ENCODE results near the gene GPHB5.

Gene GPHB5

GRCh38 chr14:63273717-63274655 lies 44.7 kb downstream of the GPHB5 start:
- TF ChIP-seq, protein P1, sequence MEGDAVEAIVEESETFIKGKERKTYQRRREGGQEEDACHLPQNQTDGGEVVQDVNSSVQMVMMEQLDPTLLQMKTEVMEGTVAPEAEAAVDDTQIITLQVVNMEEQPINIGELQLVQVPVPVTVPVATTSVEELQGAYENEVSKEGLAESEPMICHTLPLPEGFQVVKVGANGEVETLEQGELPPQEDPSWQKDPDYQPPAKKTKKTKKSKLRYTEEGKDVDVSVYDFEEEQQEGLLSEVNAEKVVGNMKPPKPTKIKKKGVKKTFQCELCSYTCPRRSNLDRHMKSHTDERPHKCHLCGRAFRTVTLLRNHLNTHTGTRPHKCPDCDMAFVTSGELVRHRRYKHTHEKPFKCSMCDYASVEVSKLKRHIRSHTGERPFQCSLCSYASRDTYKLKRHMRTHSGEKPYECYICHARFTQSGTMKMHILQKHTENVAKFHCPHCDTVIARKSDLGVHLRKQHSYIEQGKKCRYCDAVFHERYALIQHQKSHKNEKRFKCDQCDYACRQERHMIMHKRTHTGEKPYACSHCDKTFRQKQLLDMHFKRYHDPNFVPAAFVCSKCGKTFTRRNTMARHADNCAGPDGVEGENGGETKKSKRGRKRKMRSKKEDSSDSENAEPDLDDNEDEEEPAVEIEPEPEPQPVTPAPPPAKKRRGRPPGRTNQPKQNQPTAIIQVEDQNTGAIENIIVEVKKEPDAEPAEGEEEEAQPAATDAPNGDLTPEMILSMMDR (IDR thresholded peaks at IDR 0.05; ENCODE audit: insufficient read depth, low read depth, low read length, missing control alignments), result no peak
- no peak overlapping the region for H3K4me3 ChIP-seq (ENCODE audit: low read depth, low read length)
- no peak for DNase-seq (ENCODE audit: low read depth)

- H3K4me3 ChIP-seq (ENCODE audit: low read depth, low read length), result no peak overlapping the region
- no peak for DNase-seq (ENCODE audit: low read depth)
- TF ChIP-seq, protein P1 (IDR thresholded peaks at IDR 0.05; ENCODE audit: insufficient read depth, low read depth, low read length, missing control alignments), result no peak
These were observed 45.6 kb downstream of the GPHB5 start for GRCh38 chr14:63273129-63273528.

GRCh38 chr14:63269561-63270225 lies 49.0 kb downstream of the GPHB5 start:
- TF ChIP-seq, protein P1 (IDR thresholded peaks at IDR 0.05; ENCODE audit: insufficient read depth, low read depth, low read length, missing control alignments), result no peak

DNA sequence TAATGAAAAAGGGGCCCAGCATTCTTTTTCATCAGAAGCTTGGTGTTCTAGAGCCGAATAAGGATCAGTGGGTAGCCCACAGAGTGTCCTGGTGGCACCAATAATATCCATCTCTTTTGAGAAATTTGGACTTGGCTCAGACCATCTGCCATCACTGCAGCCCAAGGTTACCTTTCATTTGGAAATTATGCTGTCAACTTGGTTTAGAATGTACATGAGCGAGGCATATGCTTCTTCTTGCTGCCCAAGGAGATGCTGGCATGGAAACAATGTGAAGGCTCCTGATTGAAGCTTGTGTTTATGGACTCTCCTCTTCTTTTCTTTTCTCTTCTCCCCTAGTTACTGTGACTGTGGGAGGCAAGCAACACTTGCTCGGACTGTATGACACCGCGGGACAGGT lies 50.0 kb downstream of the GPHB5 start:
- no peak overlapping the region for H3K4me3 ChIP-seq (ENCODE audit: low read depth, low read length)
- DNase-seq (ENCODE audit: low read depth), result no peak
- TF ChIP-seq, protein P1 (IDR thresholded peaks at IDR 0.05; ENCODE audit: insufficient read depth, low read depth, low read length, missing control alignments), result no peak

More at GRCh38 chr14:63269561-63270225, 49.0 kb downstream of the GPHB5 start:
- no peak for DNase-seq (ENCODE audit: low read depth)
- H3K4me3 ChIP-seq (ENCODE audit: low read depth, low read length), result no peak overlapping the region

DNA sequence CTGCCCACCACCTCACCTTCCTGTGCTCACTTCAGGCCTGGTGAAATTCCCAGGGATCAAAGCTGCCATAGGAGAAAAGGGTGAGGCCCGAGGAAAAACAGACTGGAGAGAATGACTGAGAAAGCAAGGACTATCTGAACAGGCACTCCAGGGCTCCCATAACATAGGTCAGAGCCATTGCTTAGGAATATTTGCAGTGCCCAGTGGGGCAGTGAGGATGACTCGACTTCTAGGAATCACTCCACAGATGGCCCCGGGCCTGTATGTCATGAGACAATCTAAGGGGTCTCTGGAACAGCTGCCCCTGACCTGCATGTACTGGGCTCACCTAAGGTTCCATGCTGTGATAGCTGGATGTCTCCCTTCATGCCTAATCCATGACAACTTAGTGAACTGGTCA lies 51.6 kb downstream of the GPHB5 start:
- TF ChIP-seq, protein P1 (IDR thresholded peaks at IDR 0.05; ENCODE audit: insufficient read depth, low read depth, low read length, missing control alignments), result no peak
- no peak overlapping the region for H3K4me3 ChIP-seq (ENCODE audit: low read depth, low read length)
- no peak for DNase-seq (ENCODE audit: low read depth)

DNA sequence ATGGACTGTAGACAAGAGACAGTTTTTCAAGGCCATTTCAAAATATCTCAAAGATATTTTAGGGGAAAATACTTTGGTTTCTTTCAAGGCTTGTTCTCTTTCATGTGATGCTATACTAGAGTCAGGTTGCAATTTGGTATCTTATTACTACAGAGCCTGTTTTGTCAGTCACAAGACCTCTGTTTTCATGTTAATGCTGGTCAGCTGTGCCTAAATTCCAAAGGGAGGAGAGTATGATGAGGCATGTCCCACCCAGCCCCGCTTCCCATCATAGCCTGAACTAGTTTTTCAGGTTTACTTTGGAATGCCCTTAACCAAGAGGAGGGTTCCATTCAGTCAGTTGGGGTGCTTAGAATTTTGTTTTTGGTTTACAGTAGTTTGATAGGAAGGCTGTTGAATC lies 52.6 kb downstream of the GPHB5 start:
- H3K4me3 ChIP-seq (ENCODE audit: low read depth, low read length), result no peak overlapping the region
- TF ChIP-seq, protein P1 (IDR thresholded peaks at IDR 0.05; ENCODE audit: insufficient read depth, low read depth, low read length, missing control alignments), result no peak
- no peak for DNase-seq (ENCODE audit: low read depth)
